Limb (tissue), 2 donors: ENCODE measurements around the gene CGGBP1.
A peak's percentile ranks its signal among the peaks of the same experiment; 100 is the strongest.

ENCODE experiments used
- DNase-seq, 2 donors: peaks; one replicate each; pipeline ENCODE4 v3.0.0-alpha.2; 2016; ENCODE audit errors: extremely low spot score in 2 of 2

CGGBP1 gene, protein sequence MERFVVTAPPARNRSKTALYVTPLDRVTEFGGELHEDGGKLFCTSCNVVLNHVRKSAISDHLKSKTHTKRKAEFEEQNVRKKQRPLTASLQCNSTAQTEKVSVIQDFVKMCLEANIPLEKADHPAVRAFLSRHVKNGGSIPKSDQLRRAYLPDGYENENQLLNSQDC

DNA sequence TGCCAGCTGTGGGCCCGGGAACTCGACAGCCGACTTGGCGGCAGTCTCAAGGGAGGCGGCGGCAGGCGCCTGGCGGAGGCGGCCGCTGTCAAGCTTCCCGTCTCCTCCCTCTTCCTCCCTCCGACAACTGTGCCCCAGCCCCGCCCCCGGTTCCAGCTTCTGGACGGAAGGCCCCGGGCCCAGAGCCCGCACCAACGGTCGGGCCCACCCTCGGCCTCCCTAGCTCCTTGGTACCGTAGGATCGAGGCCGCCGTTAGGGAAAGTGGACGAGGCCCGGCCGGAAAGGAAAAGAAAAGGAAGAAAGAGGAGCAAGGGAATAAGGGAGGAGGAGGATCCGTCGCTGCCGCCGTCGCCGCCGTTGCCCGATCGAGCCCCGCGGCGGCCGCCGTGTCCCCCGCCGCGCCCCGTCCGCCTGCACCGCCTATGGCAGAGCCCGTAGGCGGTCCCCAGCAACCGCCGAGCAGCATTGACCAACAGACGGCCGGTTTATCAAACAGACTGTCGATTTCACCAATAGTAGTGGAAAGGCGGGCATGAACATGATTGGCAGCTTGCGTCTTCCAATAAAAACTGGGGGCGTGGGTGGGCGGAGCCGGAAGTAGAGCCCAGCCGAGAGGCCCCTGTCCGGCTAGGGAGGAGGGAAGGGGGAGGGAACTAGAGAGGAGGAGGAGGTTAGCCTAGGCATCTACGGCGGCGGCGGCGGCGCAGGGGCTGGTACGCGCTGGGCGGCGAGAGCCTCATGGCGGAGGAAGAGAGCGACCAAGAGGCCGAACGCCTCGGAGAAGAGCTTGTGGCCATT is at the start of gene CGGBP1, which contains the start of gene ZNF654:
CGGBP1 (minus strand) TSS at position 425 of the 799 bp plus-strand sequence. CDS start 3,029 bp downstream, outside the sequence.
ZNF654 (plus strand) TSS at position 675 of the 799 bp plus-strand sequence; CDS start at position 740, 65 bp downstream.
- DNase-seq = peak; percentile 99

- no peak for DNase-seq
Measured at GRCh38 chr3:88105325-88105724, 46.5 kb upstream of the CGGBP1 start.

DNA sequence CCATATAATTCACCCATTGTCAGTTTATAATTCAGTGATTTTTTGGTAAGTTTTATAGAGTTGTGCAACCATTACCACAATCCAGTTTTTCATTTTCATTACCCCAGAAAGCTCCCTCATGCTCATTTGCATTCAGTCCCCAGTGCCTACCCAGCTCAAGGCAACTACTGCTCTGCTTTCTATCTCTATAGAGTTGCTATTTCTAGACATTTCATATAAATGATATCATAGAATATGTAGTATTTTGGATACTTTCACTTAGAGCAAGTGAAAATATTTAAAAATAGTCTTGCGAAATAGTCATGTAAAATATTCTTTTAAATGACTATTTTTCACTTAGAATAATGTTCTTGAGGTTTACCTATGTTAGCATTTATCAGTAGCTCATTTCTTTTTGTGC is 42.3 kb upstream of the CGGBP1 start:
- DNase-seq = no peak

GRCh38 chr3:88093266-88093665 is 34.5 kb upstream of the CGGBP1 start:
- no peak for DNase-seq

DNA sequence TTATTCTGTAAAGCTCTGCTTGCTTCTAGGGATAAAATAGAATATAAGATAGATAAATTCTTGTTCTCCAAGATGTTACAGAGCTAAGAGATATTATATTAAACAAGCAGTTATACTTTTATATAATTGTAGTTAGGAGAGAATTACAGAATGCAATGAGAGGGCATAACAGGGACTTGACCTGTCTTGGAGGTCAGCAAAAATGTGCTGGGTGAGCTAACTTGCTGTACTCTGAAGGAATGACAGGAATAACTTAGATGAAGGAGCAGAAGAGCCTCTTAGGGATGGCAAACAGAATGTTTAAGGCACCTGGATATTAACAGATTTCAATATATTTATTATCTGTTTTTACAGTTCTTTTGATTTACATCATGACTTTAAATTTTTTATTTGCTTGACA is 33.5 kb upstream of the CGGBP1 start:
- DNase-seq = no peak

DNA sequence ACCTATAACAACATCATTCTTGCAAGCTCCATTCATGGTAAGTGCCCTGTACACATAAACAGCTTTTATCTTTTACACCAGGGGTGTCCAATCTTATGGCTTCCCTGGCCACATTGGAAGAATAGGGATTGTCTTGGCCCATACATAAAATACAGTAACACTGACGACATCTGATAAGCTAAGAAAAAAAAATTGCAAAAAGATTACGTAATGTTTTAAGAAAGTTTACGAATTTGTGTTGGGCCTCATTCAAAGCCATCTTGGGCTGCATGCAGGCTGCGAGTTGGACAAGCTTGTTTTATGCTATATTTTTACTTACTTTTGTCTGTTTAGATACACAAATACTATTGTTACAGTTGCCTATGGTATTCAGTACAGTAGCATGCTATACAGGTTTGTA is 31.9 kb upstream of the CGGBP1 start:
- DNase-seq = no peak

GRCh38 chr3:88084097-88084501 is 25.3 kb upstream of the CGGBP1 start:
- no peak for DNase-seq

GRCh38 chr3:88082854-88083253 is 24.0 kb upstream of the CGGBP1 start:
- DNase-seq = no peak

- DNase-seq = no peak
Measured at GRCh38 chr3:88078932-88079331, 20.1 kb upstream of the CGGBP1 start.

- no peak for DNase-seq
Measured at GRCh38 chr3:88076712-88077111, 17.9 kb upstream of the CGGBP1 start.

GRCh38 chr3:88075497-88075896 is 16.7 kb upstream of the CGGBP1 start:
- DNase-seq = no peak

GRCh38 chr3:88075072-88075471 is 16.3 kb upstream of the CGGBP1 start:
- no peak for DNase-seq

DNA sequence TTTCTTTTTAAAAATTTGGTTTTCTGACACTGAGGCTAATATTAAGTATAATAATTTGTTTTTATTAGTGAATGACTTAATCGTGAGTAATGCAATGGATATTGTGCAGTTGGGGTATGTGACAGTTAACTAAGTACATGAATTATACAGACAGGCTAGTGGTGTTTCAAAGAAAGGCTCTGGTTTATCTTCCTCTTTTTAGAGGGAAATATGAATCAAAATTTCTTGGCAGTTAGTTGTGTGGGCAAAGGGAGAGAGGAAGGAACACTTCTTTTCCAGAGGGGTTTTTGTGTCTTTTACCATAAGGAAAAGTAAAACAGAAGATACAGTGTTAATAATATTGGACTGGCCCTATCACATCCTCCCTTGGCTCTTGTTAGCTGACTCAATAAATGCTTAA is 2.9 kb upstream of the CGGBP1 start:
- DNase-seq = no peak

DNA sequence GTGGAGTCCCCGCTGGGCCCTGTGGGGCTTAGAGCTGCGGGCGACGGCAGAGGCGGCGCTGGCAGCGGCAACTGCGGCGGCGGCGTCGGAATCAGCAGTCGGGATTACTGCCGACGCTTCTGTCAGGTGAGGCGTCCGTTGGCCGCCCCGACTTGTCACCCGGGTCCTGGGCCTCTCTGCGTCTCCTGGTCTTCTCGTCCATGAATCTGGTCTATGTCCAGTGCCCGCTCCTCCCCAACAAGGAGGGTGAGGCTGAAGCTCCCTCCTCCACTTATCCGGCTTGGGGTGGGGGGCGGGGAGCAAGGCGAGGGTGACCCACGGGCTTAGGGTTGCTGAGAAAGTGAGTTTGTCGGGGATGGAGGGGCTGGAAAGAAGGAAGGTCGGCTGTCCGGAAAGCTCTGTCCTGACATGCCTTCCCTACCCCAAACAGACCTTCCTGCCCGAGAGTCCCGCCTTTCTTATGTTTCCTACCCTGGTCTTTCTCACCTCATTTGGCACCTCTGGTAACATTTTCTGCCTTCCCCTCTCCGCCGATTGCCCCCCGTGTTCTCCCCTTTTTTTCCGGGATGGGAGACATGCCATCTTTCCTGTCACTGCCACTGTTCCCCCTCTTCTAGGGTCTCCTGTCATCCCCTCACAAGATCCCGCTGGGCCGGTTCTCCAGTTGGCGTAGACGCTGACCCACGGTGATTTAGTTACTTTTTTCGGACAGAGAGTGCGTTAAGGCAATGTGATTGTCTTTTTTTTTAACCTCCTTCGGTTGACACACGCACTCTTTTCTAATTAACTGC is 770 bp upstream of the CGGBP1 start:
- peak in 1 of 2 donors; percentile 50 for DNase-seq

GRCh38 chr3:88058306-88058580 is 562 bp downstream of the CGGBP1 start:
- no peak for DNase-seq

- no peak for DNase-seq
Measured at GRCh38 chr3:88057630-88058305, 1.0 kb downstream of the CGGBP1 start.

DNA sequence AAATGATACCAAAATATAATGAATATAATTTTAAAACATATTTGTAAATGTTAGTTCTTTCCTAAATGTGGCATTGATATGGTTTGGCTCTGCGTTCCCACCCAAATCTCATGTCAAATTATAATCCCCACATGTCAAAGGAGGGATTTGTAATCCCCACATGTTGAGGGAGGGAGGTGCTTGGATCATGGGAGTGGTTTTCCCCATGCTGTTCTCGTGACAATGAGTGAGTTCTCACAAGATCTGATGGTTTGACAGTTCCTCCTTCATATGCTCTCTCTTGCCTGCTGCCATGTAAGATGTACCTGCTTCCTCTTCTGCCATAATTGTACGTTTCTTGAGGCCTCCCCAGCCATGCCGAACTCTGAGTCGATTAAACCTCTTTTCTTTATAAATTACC is 12.0 kb downstream of the CGGBP1 start:
- no peak for DNase-seq

DNA sequence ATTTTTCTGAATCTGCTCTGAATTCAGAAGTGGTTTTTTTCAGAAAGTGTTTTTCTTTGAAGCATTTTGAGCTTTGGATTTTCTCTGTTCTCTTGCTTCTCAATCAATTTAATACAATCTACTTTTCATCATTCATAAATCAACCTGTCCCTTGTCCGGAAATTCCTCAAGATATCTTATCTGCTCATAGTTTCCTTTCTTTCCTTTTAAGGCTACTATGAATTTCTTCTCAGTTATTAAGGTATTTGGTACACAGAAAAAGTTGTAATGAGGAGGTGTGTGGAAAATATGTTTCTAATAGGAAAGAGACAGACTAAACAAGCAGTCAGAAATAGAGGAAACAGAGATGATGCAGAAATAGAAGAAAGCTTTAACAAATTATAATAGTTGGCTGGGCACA is 14.4 kb downstream of the CGGBP1 start:
- no peak for DNase-seq

GRCh38 chr3:88041005-88041404 is 17.8 kb downstream of the CGGBP1 start:
- no peak for DNase-seq

DNA sequence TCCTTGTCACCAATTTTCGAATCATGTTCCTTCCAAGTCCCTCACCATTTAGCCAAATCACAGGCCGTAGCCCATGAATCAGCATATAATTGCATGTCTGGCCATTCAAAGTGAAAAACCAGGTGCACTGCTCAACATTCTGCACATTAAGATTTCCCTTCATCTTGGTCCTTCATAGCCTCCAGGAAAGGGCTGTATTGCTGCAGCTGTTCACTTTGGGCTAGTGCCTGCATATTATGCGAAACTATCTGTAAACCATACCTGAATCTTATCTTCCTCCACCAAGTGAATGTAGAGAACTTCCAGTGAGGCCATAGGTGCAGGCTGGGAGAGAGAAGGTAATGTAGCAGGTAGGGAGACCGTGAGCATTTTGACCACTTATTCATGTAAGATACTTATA is 18.3 kb downstream of the CGGBP1 start:
- DNase-seq = no peak

DNA sequence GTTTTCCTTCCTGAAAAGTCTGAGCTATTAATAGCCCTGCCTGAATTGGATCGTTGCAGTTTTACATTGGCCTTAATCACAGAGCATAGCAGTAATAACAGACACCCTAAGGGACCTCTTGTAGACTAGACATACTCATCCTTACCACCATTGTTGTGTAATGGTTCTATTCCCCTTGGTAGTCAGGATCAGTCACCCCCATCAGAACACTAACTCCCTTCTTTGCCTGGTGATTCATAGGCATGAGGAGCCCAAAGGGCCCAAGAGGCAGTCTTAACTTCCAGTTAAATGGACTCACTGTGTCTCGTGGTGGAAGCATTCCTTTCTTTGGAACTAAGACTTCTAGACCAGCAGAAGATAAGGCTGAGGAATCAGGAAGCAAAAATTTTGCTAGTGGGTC is 20.2 kb downstream of the CGGBP1 start:
- no peak for DNase-seq

DNA sequence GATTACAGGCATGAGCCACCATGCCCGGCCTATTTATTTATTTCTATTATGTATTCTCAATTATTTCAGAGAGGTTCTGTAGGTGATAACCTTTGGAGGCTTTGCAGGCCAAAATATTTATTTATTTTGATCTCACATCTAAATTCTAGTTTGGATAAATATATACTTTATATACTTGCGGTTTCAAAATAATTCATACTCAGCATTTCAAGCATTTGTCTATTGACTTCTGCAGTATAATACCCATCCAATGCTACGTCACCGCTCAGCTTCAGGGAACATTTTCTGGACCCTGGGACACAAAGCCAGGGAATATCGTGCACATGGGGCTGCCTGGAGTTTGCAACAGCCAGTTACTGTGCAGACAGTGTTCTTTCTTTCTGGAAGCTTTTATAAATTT is 22.6 kb downstream of the CGGBP1 start:
- no peak for DNase-seq
